ENCODE data around the gene PXDN.
A peak's percentile ranks its signal among the peaks of the same experiment; 100 is the strongest.
"Not testable (repeated sequence)": the region's sequence is repeated elsewhere in the genome, so short reads cannot be mapped to it uniquely, and the experiment has no call there.

Gene PXDN

GRCh38 chr2:1721706-1722646, 22.3 kb downstream of the PXDN start:
- peak; percentile 91 for DNase-seq

- no peak for DNase-seq
Observed at GRCh38 chr2:1718339-1719220, 25.7 kb downstream of the PXDN start.

GRCh38 chr2:1717113-1717512, 27.2 kb downstream of the PXDN start:
- DNase-seq = no peak

GRCh38 chr2:1716441-1716840, 27.9 kb downstream of the PXDN start:
- DNase-seq = no peak

GRCh38 chr2:1716014-1716305, 28.4 kb downstream of the PXDN start:
- not testable (repeated sequence) for DNase-seq

GRCh38 chr2:1715184-1716013, 28.9 kb downstream of the PXDN start:
- no peak for DNase-seq

GRCh38 chr2:1714291-1715064, 29.8 kb downstream of the PXDN start:
- no peak for DNase-seq

- DNase-seq = no peak
Observed at GRCh38 chr2:1713839-1714236, 30.5 kb downstream of the PXDN start.

- no peak for DNase-seq
Observed at GRCh38 chr2:1713142-1713838, 31.0 kb downstream of the PXDN start.

GRCh38 chr2:1709946-1710560, 34.3 kb downstream of the PXDN start:
- DNase-seq = no peak

- no peak for DNase-seq
Observed at GRCh38 chr2:1709335-1709605, 35.0 kb downstream of the PXDN start.

- no peak for DNase-seq
Observed at GRCh38 chr2:1708476-1709334, 35.6 kb downstream of the PXDN start.

GRCh38 chr2:1707771-1708418, 36.4 kb downstream of the PXDN start:
- DNase-seq = peak; percentile 97

GRCh38 chr2:1706089-1706841, 38.0 kb downstream of the PXDN start:
- DNase-seq = not testable (repeated sequence)

- DNase-seq = no peak
Observed at GRCh38 chr2:1705557-1706076, 38.7 kb downstream of the PXDN start.

GRCh38 chr2:1704631-1705556, 39.4 kb downstream of the PXDN start:
- no peak for DNase-seq

GRCh38 chr2:1702186-1702565, 42.1 kb downstream of the PXDN start:
- no peak for DNase-seq

Data from EL (cell line).